Activated naive CD4-positive, alpha-beta T cell treated with anti-CD3 and anti-CD28 coated beads, Interleukin-2, amount 10 ng/mL, durations not matched to agents 7 days and 5 days (primary cell): ENCODE data around the gene JAKMIP1.

Source experiments
- CTCF ChIA-PET: fragments of 350-600 bp; sonication (Branson Sonifier 250); formaldehyde crosslinking; loops from one replicate; lab custom pipeline; 2021; ENCODE audit warnings: antibody characterized with exemption; lab: Charles Lee
- DNase-seq: peaks from one replicate; pipeline ENCODE4 v3.0.0-alpha.2; 2020
- H3K27ac Mint-ChIP-seq: one replicate; pipeline ENCODE4 v1.8.0; 2021; ENCODE audit warnings: mild to moderate bottlenecking, moderate library complexity, mixed read lengths
- H3K27me3 Mint-ChIP-seq: one replicate; pipeline ENCODE4 v1.8.0; 2021; ENCODE audit warnings: mild to moderate bottlenecking, mixed read lengths
- H3K36me3 Mint-ChIP-seq: one replicate; pipeline ENCODE4 v1.8.0; 2021; ENCODE audit warnings: mixed read lengths
- H3K4me1 Mint-ChIP-seq: one replicate; pipeline ENCODE4 v1.8.0; 2021; ENCODE audit warnings: mixed read lengths
- H3K4me3 Mint-ChIP-seq: one replicate; pipeline ENCODE4 v1.8.0; 2021; ENCODE audit warnings: mild to moderate bottlenecking, moderate library complexity, mixed read lengths
- H3K9me3 Mint-ChIP-seq: one replicate; pipeline ENCODE4 v1.8.0; 2021; ENCODE audit warnings: mixed read lengths

Gene JAKMIP1

GRCh38 chr4:6095897-6096296 is 104.5 kb downstream of the JAKMIP1 start:
- CTCF ChIA-PET, result no interaction called here
- H3K27me3 Mint-ChIP-seq, result peaks cover 12% of the 10 kb centered on the region
- H3K27ac Mint-ChIP-seq, result no peak overlapping the region
- DNase-seq, result no peak
- no peaks in the 10 kb centered on the region for H3K36me3 Mint-ChIP-seq
- peaks cover 16% of the 10 kb centered on the region for H3K4me1 Mint-ChIP-seq
- H3K9me3 Mint-ChIP-seq, result peaks cover 2% of the 10 kb centered on the region
- H3K4me3 Mint-ChIP-seq, result no peak overlapping the region

- no peak for DNase-seq
- Mint-ChIP-seq H3K27ac (no peak overlapping the region), H3K36me3 (no peaks in the 10 kb centered on the region), H3K9me3 (peaks cover 2% of the 10 kb centered on the region), H3K4me3 (no peak overlapping the region), H3K27me3 (peaks cover 12% of the 10 kb centered on the region), H3K4me1 (peaks cover 16% of the 10 kb centered on the region)
- CTCF ChIA-PET, result no interaction called here
Observed at GRCh38 chr4:6095023-6095752, 105.2 kb downstream of the JAKMIP1 start.

- no peak for DNase-seq
- Mint-ChIP-seq H3K27me3 (peaks cover 16% of the 10 kb centered on the region), H3K36me3 (no peaks in the 10 kb centered on the region), H3K4me3 (no peak overlapping the region), H3K9me3 (peaks cover 2% of the 10 kb centered on the region), H3K4me1 (peaks cover 16% of the 10 kb centered on the region), H3K27ac (no peak overlapping the region)
- CTCF ChIA-PET, result no interaction called here
Observed at GRCh38 chr4:6093671-6094070, 106.7 kb downstream of the JAKMIP1 start.

- no peak for DNase-seq
- no peaks in the 10 kb centered on the region for H3K36me3 Mint-ChIP-seq
- peaks cover 15% of the 10 kb centered on the region for H3K27me3 Mint-ChIP-seq
- H3K9me3 Mint-ChIP-seq, result peaks cover 2% of the 10 kb centered on the region
- no peak overlapping the region for H3K27ac Mint-ChIP-seq
- peaks cover 16% of the 10 kb centered on the region for H3K4me1 Mint-ChIP-seq
- CTCF ChIA-PET, result no interaction called here
- no peak overlapping the region for H3K4me3 Mint-ChIP-seq
Observed at GRCh38 chr4:6092971-6093370, 107.4 kb downstream of the JAKMIP1 start.

- Mint-ChIP-seq H3K4me3 (no peak overlapping the region), H3K36me3 (no peaks in the 10 kb centered on the region), H3K4me1 (peaks cover 16% of the 10 kb centered on the region), H3K27me3 (peaks cover 15% of the 10 kb centered on the region), H3K9me3 (peaks cover 2% of the 10 kb centered on the region), H3K27ac (no peak overlapping the region)
- no peak for DNase-seq
- CTCF ChIA-PET, result no interaction called here
Observed at GRCh38 chr4:6092131-6092530, 108.2 kb downstream of the JAKMIP1 start.

GRCh38 chr4:6090931-6091330 is 109.4 kb downstream of the JAKMIP1 start:
- H3K27me3 Mint-ChIP-seq, result peaks cover 17% of the 10 kb centered on the region
- DNase-seq, result no peak
- H3K27ac Mint-ChIP-seq, result no peak overlapping the region
- H3K36me3 Mint-ChIP-seq, result no peaks in the 10 kb centered on the region
- CTCF ChIA-PET, result no interaction called here
- H3K4me1 Mint-ChIP-seq, result peaks cover 16% of the 10 kb centered on the region
- H3K4me3 Mint-ChIP-seq, result no peak overlapping the region
- H3K9me3 Mint-ChIP-seq, result peaks cover 2% of the 10 kb centered on the region

- Mint-ChIP-seq H3K9me3 (peaks cover 2% of the 10 kb centered on the region), H3K4me3 (no peak overlapping the region), H3K36me3 (no peaks in the 10 kb centered on the region), H3K27ac (no peak overlapping the region), H3K27me3 (peaks cover 19% of the 10 kb centered on the region), H3K4me1 (peaks cover 16% of the 10 kb centered on the region)
- no peak for DNase-seq
- CTCF ChIA-PET, result interaction anchor here (1.1 kb wide), 1 partner anchor 22 kb away, joined by 3 read pairs; no protein-coding TSS in a partner anchor
Observed at GRCh38 chr4:6088950-6089349, 111.4 kb downstream of the JAKMIP1 start.

- Mint-ChIP-seq H3K27ac (no peak overlapping the region), H3K9me3 (no peaks in the 10 kb centered on the region), H3K36me3 (no peaks in the 10 kb centered on the region), H3K4me3 (no peak overlapping the region), H3K27me3 (peaks cover 19% of the 10 kb centered on the region), H3K4me1 (peaks cover 12% of the 10 kb centered on the region)
- DNase-seq, result no peak
- CTCF ChIA-PET, result interaction anchor here (0.7 to 1.1 kb wide), 2 partner anchors 89 to 90 kb away, joined by 3 to 4 read pairs; no protein-coding TSS in a partner anchor
Observed at GRCh38 chr4:6087669-6088341, 112.5 kb downstream of the JAKMIP1 start.

GRCh38 chr4:6086846-6087245 is 113.5 kb downstream of the JAKMIP1 start:
- Mint-ChIP-seq H3K27ac (no peak overlapping the region), H3K4me3 (no peak overlapping the region), H3K27me3 (peaks cover 15% of the 10 kb centered on the region), H3K9me3 (no peaks in the 10 kb centered on the region), H3K36me3 (no peaks in the 10 kb centered on the region), H3K4me1 (peaks cover 5% of the 10 kb centered on the region)
- CTCF ChIA-PET, result no interaction called here
- DNase-seq, result no peak

- Mint-ChIP-seq H3K4me3 (no peak overlapping the region), H3K4me1 (no peaks in the 10 kb centered on the region), H3K27me3 (peaks cover 12% of the 10 kb centered on the region), H3K36me3 (peaks cover under 1% of the 10 kb centered on the region), H3K27ac (no peak overlapping the region), H3K9me3 (no peaks in the 10 kb centered on the region)
- CTCF ChIA-PET, result no interaction called here
- no peak for DNase-seq
Observed at GRCh38 chr4:6085691-6086628, 114.4 kb downstream of the JAKMIP1 start.

GRCh38 chr4:6085028-6085690 is 115.2 kb downstream of the JAKMIP1 start:
- Mint-ChIP-seq H3K36me3 (peaks cover 3% of the 10 kb centered on the region), H3K4me3 (no peak overlapping the region), H3K9me3 (no peaks in the 10 kb centered on the region), H3K4me1 (no peaks in the 10 kb centered on the region), H3K27me3 (peaks cover 12% of the 10 kb centered on the region), H3K27ac (no peak overlapping the region)
- no peak for DNase-seq
- CTCF ChIA-PET, result no interaction called here

- CTCF ChIA-PET, result interaction anchor here (1.2 kb wide), 1 partner anchor 252 kb away, joined by 4 read pairs; no protein-coding TSS in a partner anchor
- Mint-ChIP-seq H3K4me1 (no peaks in the 10 kb centered on the region), H3K36me3 (peaks cover 4% of the 10 kb centered on the region), H3K9me3 (no peaks in the 10 kb centered on the region), H3K27ac (no peak overlapping the region), H3K4me3 (no peak overlapping the region), H3K27me3 (no peaks in the 10 kb centered on the region)
- DNase-seq, result no peak
Observed at GRCh38 chr4:6079965-6080364, 120.4 kb downstream of the JAKMIP1 start.

GRCh38 chr4:6078560-6078959 is 121.8 kb downstream of the JAKMIP1 start:
- Mint-ChIP-seq H3K4me3 (no peak overlapping the region), H3K4me1 (no peaks in the 10 kb centered on the region), H3K27me3 (no peaks in the 10 kb centered on the region), H3K27ac (no peak overlapping the region), H3K36me3 (peaks cover 4% of the 10 kb centered on the region), H3K9me3 (no peaks in the 10 kb centered on the region)
- CTCF ChIA-PET, result interaction anchor here (1.0 to 1.2 kb wide), 2 partner anchors 178 to 253 kb away, joined by 3 to 4 read pairs; no protein-coding TSS in a partner anchor
- DNase-seq, result no peak
